H1 (cell line): ENCODE data around the gene TFR2. TPM values are rescaled to one million over a fixed set of nuclear protein-coding genes. Genes with fewer than 3 reads are reported as not detected.

Experiments
- CTCF ChIA-PET: fragments of 300-600 bp; sonication (Branson Sonifier 250); formaldehyde crosslinking; loops from one replicate; lab custom pipeline; 2021; ENCODE audit not compliant: partially characterized antibody; lab: Charles Lee
- POLR2A ChIA-PET: fragments of 300-600 bp; sonication (Branson Sonifier 250); formaldehyde crosslinking; loops from one replicate; lab custom pipeline; 2021; ENCODE audit warnings: inconsistent platforms; ENCODE audit not compliant: partially characterized antibody; lab: Charles Lee
- DNase-seq, 2 experiments: peaks; one replicate each; pipeline versions ENCODE4 v3.0.0 to v3.0.0-alpha.2; 2010 to 2022; ENCODE audit warnings: low spot score in 2 of 2, low read depth in 1 of 2, mixed read lengths in 1 of 2
- FAIRE-seq: peaks from 2 replicates; lab custom pipeline; 2011; peaks lifted over from hg19 to GRCh38; lab: Jason Lieb, UNC
- H2AFZ ChIP-seq: 2 replicates; pipeline ENCODE4 v1.8.1; 2012; ENCODE audit warnings: low read length, inconsistent platforms
- H2AK5ac ChIP-seq: 2 replicates; pipeline ENCODE4 v1.6.1; 2013; ENCODE audit warnings: low read depth, low read length
- H2BK120ac ChIP-seq: replicated peaks from 2 replicates; pipeline ENCODE3; 2013; ENCODE audit warnings: low read depth, low read length, inconsistent platforms
- H2BK12ac ChIP-seq: 2 replicates; pipeline ENCODE4 v1.6.1; 2013; ENCODE audit warnings: low read depth, low read length
- H2BK15ac ChIP-seq: 2 replicates; pipeline ENCODE4 v1.6.1; 2013; ENCODE audit warnings: low read length
- H2BK20ac ChIP-seq: 2 replicates; pipeline ENCODE4 v1.6.1; 2013; ENCODE audit warnings: low read length
- H2BK5ac ChIP-seq: 2 replicates; pipeline ENCODE4 v1.6.1; 2013; ENCODE audit warnings: low read depth, low read length
- H3K14ac ChIP-seq: 2 replicates; pipeline ENCODE4 v1.6.1; 2013; ENCODE audit warnings: inconsistent platforms; ENCODE audit not compliant: insufficient read length
- H3K18ac ChIP-seq: 2 replicates; pipeline ENCODE4 v1.6.1; 2013; ENCODE audit warnings: low read length; ENCODE audit errors: extremely low read depth
- H3K23ac ChIP-seq: 2 replicates; pipeline ENCODE4 v1.6.1; 2013; ENCODE audit warnings: inconsistent platforms; ENCODE audit not compliant: insufficient read length
- H3K23me2 ChIP-seq: 2 replicates; pipeline ENCODE4 v1.6.1; 2013; ENCODE audit warnings: low read depth, low read length
- H3K27ac ChIP-seq: 2 replicates; pipeline ENCODE4 v1.6.1; 2011; ENCODE audit warnings: low read depth, low read length, inconsistent platforms
- H3K27me3 ChIP-seq, 4 experiments: replicated peaks in 1 of 4; 1 replicate in 1 of 4; 2 replicates in 3 of 4; pipeline versions ENCODE4 v1.6.1 to v1.8.1; 2011 to 2013; ENCODE audit warnings: low read length in 3 of 4, mild to moderate bottlenecking in 3 of 4, inconsistent platforms in 2 of 4, mixed read lengths in 2 of 4, moderate library complexity in 1 of 4; ENCODE audit not compliant: control insufficient read depth in 3 of 4, insufficient read depth in 3 of 4; ENCODE audit errors: extremely low read depth in 1 of 4
- H3K36me3 ChIP-seq, 4 experiments: 2 replicates each; pipeline versions ENCODE4 v1.6.1 to v1.8.1; 2011 to 2013; ENCODE audit warnings: mild to moderate bottlenecking in 4 of 4, low read length in 3 of 4, moderate library complexity in 2 of 4, control low read depth in 1 of 4, inconsistent platforms in 1 of 4; ENCODE audit not compliant: insufficient read depth in 4 of 4, control insufficient read depth in 2 of 4
- H3K4ac ChIP-seq: replicated peaks from 2 replicates; pipeline ENCODE3; 2013; ENCODE audit warnings: low read length, low read depth, mixed read lengths, inconsistent platforms; ENCODE audit not compliant: insufficient read length
- H3K4me1 ChIP-seq, 4 experiments: replicated peaks in 1 of 4; 1 replicate in 1 of 4; 2 replicates in 3 of 4; pipeline versions ENCODE4 v1.6.1 to v1.8.1; 2011 to 2013; ENCODE audit warnings: low read length in 3 of 4, inconsistent platforms in 2 of 4, mixed read lengths in 1 of 4; ENCODE audit not compliant: insufficient read depth in 4 of 4, control insufficient read depth in 3 of 4
- H3K4me2 ChIP-seq, 2 experiments: 2 replicates each; pipeline versions ENCODE4 v1.6.1 to v1.8.1; 2011 to 2013; ENCODE audit warnings: low read depth in 2 of 2, low read length in 2 of 2, control low read depth in 1 of 2, inconsistent platforms in 1 of 2, mild to moderate bottlenecking in 1 of 2; ENCODE audit not compliant: insufficient read depth in 1 of 2
- H3K4me3 ChIP-seq, 4 experiments: fragments of 200-600, 300-600 bp in 1 of 4; sonication (generic), shearing (Covaris generic), sonication (Bioruptor Twin) in 1 of 4; 2 replicates each; pipeline versions ENCODE4 v1.5.1 to v1.8.1; 2011 to 2016; ENCODE audit warnings: low read length in 4 of 4, low read depth in 3 of 4, control low read depth in 2 of 4, inconsistent platforms in 2 of 4, mild to moderate bottlenecking in 2 of 4, mixed read lengths in 1 of 4, moderate library complexity in 1 of 4; ENCODE audit not compliant: insufficient read depth in 2 of 4; ENCODE audit errors: extremely low read depth in 1 of 4
- H3K56ac ChIP-seq: replicated peaks from 2 replicates; pipeline ENCODE3; 2013; ENCODE audit warnings: low read depth, mild to moderate bottlenecking, mixed read lengths, low read length, inconsistent platforms; ENCODE audit not compliant: insufficient read length
- H3K79me1 ChIP-seq: 2 replicates; pipeline ENCODE4 v1.6.1; 2013; ENCODE audit warnings: low read depth, low read length, control low read depth
- H3K79me2 ChIP-seq, 2 experiments: 2 replicates each; pipeline versions ENCODE4 v1.6.1 to v1.8.1; 2012 to 2013; ENCODE audit warnings: low read length in 2 of 2, mild to moderate bottlenecking in 2 of 2, inconsistent platforms in 1 of 2; ENCODE audit not compliant: insufficient read depth in 2 of 2, control insufficient read depth in 1 of 2
- H3K9ac ChIP-seq, 4 experiments: replicated peaks in 1 of 4; 1 replicate in 1 of 4; 2 replicates in 3 of 4; pipeline versions ENCODE4 v1.6.1 to v1.8.1; 2011 to 2013; ENCODE audit warnings: low read depth in 3 of 4, low read length in 3 of 4, control low read depth in 2 of 4, mild to moderate bottlenecking in 2 of 4, moderate library complexity in 2 of 4, inconsistent platforms in 1 of 4; ENCODE audit errors: extremely low read depth in 1 of 4
- H3K9me3 ChIP-seq, 2 experiments: 2 replicates each; pipeline versions ENCODE4 v1.6.1 to v1.8.1; 2012 to 2013; ENCODE audit warnings: mild to moderate bottlenecking in 2 of 2, moderate library complexity in 2 of 2, control low read depth in 1 of 2, inconsistent platforms in 1 of 2, low read depth in 1 of 2, low read length in 1 of 2, mixed read lengths in 1 of 2; ENCODE audit not compliant: insufficient read depth in 2 of 2
- H4K20me1 ChIP-seq, 2 experiments: replicated peaks in 1 of 2; 2 replicates each; pipeline versions ENCODE3 to v1.8.1; 2011 to 2013; ENCODE audit warnings: inconsistent platforms in 2 of 2, low read length in 2 of 2, mild to moderate bottlenecking in 1 of 2; ENCODE audit not compliant: insufficient read depth in 2 of 2, control insufficient read depth in 1 of 2
- H4K5ac ChIP-seq: 2 replicates; pipeline ENCODE4 v1.6.1; 2013; ENCODE audit warnings: low read length, low read depth, mixed read lengths, inconsistent platforms; ENCODE audit not compliant: insufficient read length
- H4K8ac ChIP-seq: 2 replicates; pipeline ENCODE4 v1.8.0; 2013; ENCODE audit warnings: mild to moderate bottlenecking, moderate library complexity, low read length, inconsistent platforms; ENCODE audit not compliant: insufficient read depth; ENCODE audit errors: extremely low read depth
- H4K91ac ChIP-seq: replicated peaks from 2 replicates; pipeline ENCODE3; 2013; ENCODE audit warnings: low read length, mixed read lengths, inconsistent platforms; ENCODE audit not compliant: insufficient read length
- BRCA1 ChIP-seq: IDR thresholded peaks from 2 replicates; pipeline ENCODE4 v1.6.1; 2012; ENCODE audit warnings: low read depth, low read length, improper control_type of control experiment
- E2F6 ChIP-seq: IDR thresholded peaks from 2 replicates; pipeline ENCODE4 v1.6.1; 2012; ENCODE audit warnings: inconsistent platforms
- GABPA ChIP-seq: IDR thresholded peaks from 2 replicates; pipeline ENCODE4 v1.6.1; 2011; ENCODE audit warnings: mild to moderate bottlenecking, low read length, moderate library complexity, borderline replicate concordance; ENCODE audit not compliant: insufficient read depth
- GTF2F1 ChIP-seq: IDR thresholded peaks from 2 replicates; pipeline ENCODE4 v1.6.1; 2012; ENCODE audit warnings: low read depth, low read length, improper control_type of control experiment, borderline replicate concordance
- NANOG ChIP-seq: IDR thresholded peaks from 2 replicates; pipeline ENCODE4 v1.6.1; 2011; ENCODE audit warnings: low read length, low read depth, mild to moderate bottlenecking, inconsistent platforms; ENCODE audit not compliant: insufficient read depth, poor library complexity, severe bottlenecking
- RAD21 ChIP-seq, 2 experiments: IDR thresholded peaks in 1 of 2; conservative IDR thresholded peaks in 1 of 2; 2 replicates each; pipeline ENCODE4 v1.6.1; 2011; ENCODE audit warnings: low read depth in 2 of 2, low read length in 2 of 2, improper control_type of control experiment in 1 of 2, inconsistent platforms in 1 of 2, mild to moderate bottlenecking in 1 of 2, moderate library complexity in 1 of 2
- RXRA ChIP-seq: IDR thresholded peaks from 2 replicates; pipeline ENCODE4 v1.6.1; 2011; ENCODE audit warnings: low read depth, mild to moderate bottlenecking, low read length, moderate library complexity; ENCODE audit not compliant: insufficient read depth
- SIRT6 ChIP-seq: IDR thresholded peaks from one replicate; pipeline ENCODE4 v1.7.1; 2012; ENCODE audit warnings: low read length, inconsistent platforms
- SP4 ChIP-seq: IDR thresholded peaks from 2 replicates; pipeline ENCODE4 v1.6.1; 2012; ENCODE audit warnings: low read length, inconsistent platforms
- TAF7 ChIP-seq: optimal IDR thresholded peaks from 2 replicates; pipeline ENCODE3; 2011; ENCODE audit warnings: low read depth, mild to moderate bottlenecking, inconsistent platforms, low read length, moderate library complexity, borderline replicate concordance
- WGBS, 2 experiments: shearing (Covaris generic) in 1 of 2; methylation state at CpG; one replicate each; pipeline versions ENCODE4 v1.1.6 to v1.1.7; 2013 to 2015; ENCODE audit warnings: low lambda C conversion rate in 2 of 2, mixed read lengths in 2 of 2, inconsistent platforms in 1 of 2, low coverage in 1 of 2, missing lambda C conversion rate in 1 of 2; ENCODE audit not compliant: insufficient replicate concordance in 2 of 2, insufficient coverage in 1 of 2, insufficient read length in 1 of 2; ENCODE audit errors: extremely low coverage in 1 of 2, missing lambda C conversion rate in 1 of 2; 5-methylcytosine and 5-hydroxymethylcytosine counted together
- polyA plus RNA-seq, 7 experiments: library from polyadenylated mRNA; depleted of rRNA in 3 of 7; stranded (reverse) in 5 of 7; unstranded in 2 of 7; fragments of >200 nt in 5 of 7; fragments of 200-250 nt in 2 of 7; gene quantifications; 1 replicate in 5 of 7; 2 replicates in 1 of 7; 4 replicates in 1 of 7; pipeline versions ENCODE4 v1.2.1 to v1.2.3, GENCODE V29; 2011 to 2013; ENCODE audit warnings: missing spikeins in 2 of 7, mixed read lengths in 2 of 7
- total RNA-seq: library from RNA; stranded (reverse); fragmentation: NEBNext Ultra II Directional; extraction: Animal tissue kit (Norgen Biotek cat#: 25700); gene quantifications from 2 replicates; pipeline ENCODE4 v1.2.1, GENCODE V29; 2021

The TFR2 gene
- total and polyA plus RNA-seq, 2 of the 8 experiments (the other 6 are each of a cell fraction or from before 2014, with no cell fraction given): 4.6 to 5.7 TPM

GRCh38 chr7:100683659-100684533 lies 42.5 kb upstream of the TFR2 start:
- no peak overlapping the region for H3K4me3 ChIP-seq
- H3K18ac ChIP-seq: no peak overlapping the region
- WGBS, 2 experiments: 97% methylated on average over 29 of the region's 37 CpGs; no CpG with 5 or more reads in 1 of the 2 experiments
- no peak overlapping the region for H3K56ac ChIP-seq
- no peak overlapping the region for H4K5ac ChIP-seq
- peaks cover 0 to 7% (median 2%) of the 10 kb centered on the region in 4 experiments; a peak in 5 of 7 replicates for H3K4me1 ChIP-seq
- no peak overlapping the region for H2BK5ac ChIP-seq
- ChIA-PET CTCF (interaction anchor here (0.6 to 20.7 kb wide), 13 partner anchors 9 to 187 kb away, joined by 3 to 254 read pairs (median 4); partner anchors contain the start of genes GIGYF1, POP7 and TFR2), POLR2A (interaction anchor here (0.9 to 14.3 kb wide), 15 partner anchors 5 to 191 kb away, joined by 3 to 257 read pairs (median 4); partner anchors contain the start of genes GIGYF1, GNB2, MOSPD3 and SRRT)
- FAIRE-seq (no peak), DNase-seq (no peak)
- no peak overlapping the region for H3K14ac ChIP-seq
- no peak overlapping the region for H3K23ac ChIP-seq
- H2BK120ac ChIP-seq: no peak overlapping the region
- peaks cover 45 to 97% (median 73%) of the 10 kb centered on the region in 4 experiments for H3K36me3 ChIP-seq
- H3K4me2 ChIP-seq: no peak overlapping the region
- no peak overlapping the region for H4K8ac ChIP-seq
- peak overlapping the region in 1 of 4 experiments; percentile 0; a peak in 1 of 7 replicates for H3K9ac ChIP-seq
- no peak overlapping the region for H2AK5ac ChIP-seq
- H3K79me1 ChIP-seq: peaks cover 8% of the 10 kb centered on the region; the same call in 1 of the 2 replicates
- no peak overlapping the region for H4K91ac ChIP-seq
- peaks cover 0 to 16% of the 10 kb centered on the region in 2 experiments; a peak in 2 of 4 replicates for H3K79me2 ChIP-seq
- H2BK15ac ChIP-seq: no peak overlapping the region
- H2AFZ ChIP-seq: no peak overlapping the region
- H2BK12ac ChIP-seq: no peak overlapping the region
- H3K27ac ChIP-seq: no peak overlapping the region
- no peaks in the 10 kb centered on the region for H3K9me3 ChIP-seq
- no peak overlapping the region for H3K4ac ChIP-seq
- no peak overlapping the region for H2BK20ac ChIP-seq
- no peaks in the 10 kb centered on the region; the same call in 1 of the 2 replicates for H3K23me2 ChIP-seq
- no peaks in the 10 kb centered on the region for H3K27me3 ChIP-seq
- H4K20me1 ChIP-seq: peaks cover 10 to 44% of the 10 kb centered on the region in 2 experiments
- TF ChIP-seq RAD21 (IDR thresholded peaks at IDR 0.05 in 1 of 2, conservative IDR thresholded peaks at IDR 0.05 in 1 of 2; ENCODE audit: low read depth in 2 of 2, low read length in 2 of 2): no peak
- TF ChIP-seq BRCA1: no peak
- no peak for TF ChIP-seq E2F6
- TF ChIP-seq TAF7: no peak
- no peak for TF ChIP-seq GTF2F1
- no peak for TF ChIP-seq SP4
- no peak for TF ChIP-seq SIRT6
- no peak for TF ChIP-seq NANOG
- TF ChIP-seq GABPA: no peak
- TF ChIP-seq RXRA: no peak
